Neural cell (in vitro differentiated cells): ENCODE results near the gene SLC25A30. TPM values are rescaled to one million over a fixed set of nuclear protein-coding genes. Genes with fewer than 3 reads are reported as not detected.
"Not testable (repeated sequence)": the region's sequence is repeated elsewhere in the genome, so short reads cannot be mapped to it uniquely, and the experiment has no call there.

Experiments
- H2AFZ ChIP-seq: fragments of 200-600, 300-800 bp; sonication (generic), shearing (Covaris generic); 2 replicates; pipeline ENCODE4 v1.6.0; 2014; ENCODE audit warnings: low read depth, mild to moderate bottlenecking, antibody characterized with exemption, low read length, moderate library complexity
- H3F3A ChIP-seq: fragments of 200-600 bp; shearing (Covaris generic); 2 replicates; pipeline ENCODE4 v1.6.1; 2016; ENCODE audit warnings: mild to moderate bottlenecking, moderate library complexity, mixed read lengths, antibody characterized with exemption, low read length; ENCODE audit not compliant: insufficient read depth, poor library complexity, severe bottlenecking
- H3K27ac ChIP-seq: fragments of 200-600, 300-800 bp; sonication (generic), shearing (Covaris generic); 2 replicates; pipeline ENCODE4 v1.5.1; 2014; ENCODE audit warnings: mild to moderate bottlenecking, low read length, moderate library complexity
- H3K27me3 ChIP-seq: fragments of 300-800, 200-600 bp; sonication (generic), shearing (Covaris generic); 2 replicates; pipeline ENCODE4 v1.6.0; 2014; ENCODE audit warnings: mild to moderate bottlenecking, low read depth, low read length, moderate library complexity; ENCODE audit not compliant: insufficient read depth
- H3K36me3 ChIP-seq: fragments of 300-800, 200-600 bp; sonication (generic), shearing (Covaris generic); 2 replicates; pipeline ENCODE4 v1.5.1; 2014; ENCODE audit warnings: mild to moderate bottlenecking, antibody characterized with exemption, low read length, moderate library complexity; ENCODE audit not compliant: insufficient read depth
- H3K4me2 ChIP-seq: fragments of 300-800, 200-600 bp; sonication (generic), shearing (Covaris generic); 2 replicates; pipeline ENCODE4 v1.6.0; 2014; ENCODE audit warnings: mild to moderate bottlenecking, low read length
- H3K4me3 ChIP-seq: fragments of 300-800, 200-600 bp; sonication (generic), shearing (Covaris generic); 2 replicates; pipeline ENCODE4 v1.5.1; 2014; ENCODE audit warnings: mild to moderate bottlenecking, low read length, moderate library complexity
- H3K79me2 ChIP-seq: fragments of 200-600 bp; shearing (Covaris generic); replicated peaks from 2 replicates; pipeline ENCODE4 v1.6.0; 2014; ENCODE audit warnings: mild to moderate bottlenecking, low read length, moderate library complexity; ENCODE audit not compliant: insufficient read depth
- H3K9ac ChIP-seq: fragments of 300-800, 200-600 bp; sonication (generic), shearing (Covaris generic); 2 replicates; pipeline ENCODE4 v1.6.1; 2016; ENCODE audit warnings: mild to moderate bottlenecking, low read length, mixed read lengths
- H3K9me2 ChIP-seq: fragments of 200-600 bp; shearing (Covaris generic); 2 replicates; pipeline ENCODE4 v1.6.1; 2016; ENCODE audit warnings: mild to moderate bottlenecking, low read length, mixed read lengths; ENCODE audit not compliant: insufficient read depth
- H3K9me3 ChIP-seq: fragments of 200-600, 300-800 bp; sonication (generic), shearing (Covaris generic); 2 replicates; pipeline ENCODE4 v1.6.1; 2016; ENCODE audit warnings: mild to moderate bottlenecking, mixed run types, low read length, moderate library complexity, mixed read lengths
- H4K20me1 ChIP-seq: fragments of 200-600 bp; shearing (Covaris generic); 2 replicates; pipeline ENCODE4 v1.6.1; 2016; ENCODE audit warnings: mild to moderate bottlenecking, mixed run types; ENCODE audit not compliant: insufficient read depth
- CTCF ChIP-seq: fragments of 450-650 bp; IDR thresholded peaks from 2 replicates; pipeline ENCODE4 v1.5.1; 2014; ENCODE audit warnings: antibody characterized with exemption, mild to moderate bottlenecking, moderate library complexity; ENCODE audit not compliant: poor library complexity, severe bottlenecking
- EP300 ChIP-seq: fragments of 450-650 bp; conservative IDR thresholded peaks from 2 replicates; pipeline ENCODE4 v1.6.1; 2014; ENCODE audit warnings: antibody characterized with exemption, mild to moderate bottlenecking, moderate library complexity; ENCODE audit not compliant: poor library complexity, severe bottlenecking
- EZH2 ChIP-seq: fragments of 200-600, 300-800 bp; shearing (Covaris generic), sonication (generic); IDR thresholded peaks from 2 replicates; pipeline ENCODE4 v1.6.1; 2014; ENCODE audit warnings: antibody characterized with exemption, low read length, borderline replicate concordance, mild to moderate bottlenecking; ENCODE audit not compliant: insufficient read depth, poor library complexity, severe bottlenecking
- MXI1 ChIP-seq: fragments of 450-650 bp; conservative IDR thresholded peaks from 2 replicates; pipeline ENCODE4 v1.6.1; 2014; ENCODE audit warnings: antibody characterized with exemption, mild to moderate bottlenecking; ENCODE audit not compliant: poor library complexity, severe bottlenecking
- POLR2AphosphoS5 ChIP-seq: IDR thresholded peaks from 2 replicates; pipeline ENCODE4 v1.6.1; 2012
- RAD21 ChIP-seq: fragments of 450-650 bp; conservative IDR thresholded peaks from 2 replicates; pipeline ENCODE4 v1.6.1; 2014; ENCODE audit warnings: antibody characterized with exemption, mild to moderate bottlenecking, moderate library complexity
- REST ChIP-seq: IDR thresholded peaks from 2 replicates; pipeline ENCODE4 v1.6.1; 2012; ENCODE audit warnings: borderline replicate concordance
- SMC3 ChIP-seq: fragments of 450-650 bp; conservative IDR thresholded peaks from 2 replicates; pipeline ENCODE4 v1.6.1; 2014; ENCODE audit warnings: antibody characterized with exemption, mild to moderate bottlenecking, moderate library complexity; ENCODE audit not compliant: poor library complexity
- TAF1 ChIP-seq: IDR thresholded peaks from 2 replicates; pipeline ENCODE4 v1.6.1; 2012; ENCODE audit warnings: low read depth
- polyA plus RNA-seq: library from polyadenylated mRNA; depleted of rRNA; stranded (reverse); fragments of >200 nt; gene quantifications from 2 replicates; pipeline ENCODE4 v1.2.3, GENCODE V29; 2014

Gene SLC25A30
- polyA plus RNA-seq, 1 donor from 2014 or later, result 4.9 TPM

GRCh38 chr13:45392811-45393210 lies 25.4 kb downstream of the SLC25A30 start:
- Histone ChIP-seq H3K27me3 (no peaks in the 10 kb centered on the region), H3K9me2 (no peaks in the 10 kb centered on the region), H3K4me2 (no peak overlapping the region), H3F3A (no peaks in the 10 kb centered on the region), H3K9ac (no peak overlapping the region), H4K20me1 (no peaks in the 10 kb centered on the region), H2AFZ (no peak overlapping the region), H3K4me3 (no peak overlapping the region), H3K36me3 (no peaks in the 10 kb centered on the region), H3K9me3 (no peaks in the 10 kb centered on the region), H3K79me2 (no peaks in the 10 kb centered on the region), H3K27ac (no peak overlapping the region)
- no peak for TF ChIP-seq CTCF
- TF ChIP-seq REST, result no peak
- no peak for TF ChIP-seq TAF1
- no peak for TF ChIP-seq POLR2AphosphoS5

- TF ChIP-seq POLR2AphosphoS5, result no peak
- TF ChIP-seq TAF1, result no peak
- TF ChIP-seq EP300, result no peak
- no peak for TF ChIP-seq SMC3
- TF ChIP-seq REST, result no peak
- no peak for TF ChIP-seq EZH2
- TF ChIP-seq RAD21, result no peak
- TF ChIP-seq MXI1, result no peak
- TF ChIP-seq CTCF, result no peak
- Histone ChIP-seq H3K79me2 (no peaks in the 10 kb centered on the region), H3K4me3 (no peak overlapping the region), H3K9ac (no peak overlapping the region), H4K20me1 (no peaks in the 10 kb centered on the region), H3K4me2 (no peak overlapping the region), H2AFZ (no peak overlapping the region), H3K9me2 (no peaks in the 10 kb centered on the region), H3K27me3 (no peaks in the 10 kb centered on the region), H3K9me3 (no peaks in the 10 kb centered on the region), H3K36me3 (no peaks in the 10 kb centered on the region), H3F3A (no peaks in the 10 kb centered on the region), H3K27ac (no peak overlapping the region)
These were observed 26.2 kb downstream of the SLC25A30 start for GRCh38 chr13:45391926-45392325.

GRCh38 chr13:45391128-45391527 lies 27.0 kb downstream of the SLC25A30 start:
- not testable (repeated sequence) for H3K36me3 ChIP-seq, H3K27ac ChIP-seq, H3K4me2 ChIP-seq, H3K9ac ChIP-seq, H3K4me3 ChIP-seq, H2AFZ ChIP-seq, H3K9me2 ChIP-seq, H3K79me2 ChIP-seq, H4K20me1 ChIP-seq, H3K27me3 ChIP-seq, H3K9me3 ChIP-seq, H3F3A ChIP-seq
